Ovary (tissue), 9 donors: ENCODE data around the gene COX19. TPM values are rescaled to one million over a fixed set of nuclear protein-coding genes. Genes with fewer than 3 reads are reported as not detected.

Source experiments
- DNase-seq, 5 donors: peaks; one replicate each; pipeline ENCODE4 v3.0.0-alpha.2; 2019 to 2020
- H3K27ac ChIP-seq, 2 donors: fragments of 200-600 bp; one replicate each; pipeline versions ENCODE4 v1.5.1 to v1.8.0; 2019 to 2022
- H3K27me3 ChIP-seq: fragments of 200-600 bp; one replicate; pipeline ENCODE4 v1.8.0; 2022
- H3K36me3 ChIP-seq: fragments of 200-600 bp; sonication (generic); one replicate; pipeline ENCODE4 v1.5.1; 2019
- H3K4me1 ChIP-seq: one replicate; pipeline ENCODE4 v1.8.1; 2013; ENCODE audit warnings: mild to moderate bottlenecking, moderate library complexity; ENCODE audit not compliant: insufficient read depth
- H3K4me3 ChIP-seq: fragments of 200-600 bp; sonication (generic); one replicate; pipeline ENCODE4 v1.5.1; 2017
- H3K9me3 ChIP-seq, 2 donors: fragments of 200-600 bp in 1 of 2; sonication (generic) in 1 of 2; one replicate each; pipeline versions ENCODE4 v1.5.1 to v1.8.1; 2013 to 2019; ENCODE audit warnings: mild to moderate bottlenecking in 1 of 2, moderate library complexity in 1 of 2
- CTCF ChIP-seq, 3 donors: fragments of 450-650 bp in 2 of 3; fragments of 200-600 bp in 1 of 3; IDR thresholded peaks; one replicate each; pipeline versions ENCODE4 v1.5.1 to v1.8.0; 2016 to 2022; ENCODE audit warnings: antibody characterized with exemption in 3 of 3, mild to moderate bottlenecking in 1 of 3
- EP300 ChIP-seq: sonication (generic); formaldehyde crosslinking; IDR thresholded peaks from one replicate; pipeline ENCODE4 v1.6.1; 2017; ENCODE audit warnings: antibody characterized with exemption
- POLR2A ChIP-seq: fragments of 450-650 bp; IDR thresholded peaks from one replicate; pipeline ENCODE4 v1.6.1; 2017; ENCODE audit warnings: antibody characterized with exemption, mild to moderate bottlenecking, moderate library complexity
- WGBS, 3 donors: extraction: QIAGEN DNeasy Blood & Tissue Kit in 1 of 3; methylation state at CpG; one replicate each; pipeline versions ENCODE4 v1.1.5 to v1.1.7; 2013 to 2017; 5-methylcytosine and 5-hydroxymethylcytosine counted together
- intact Hi-C, 4 donors: fragments of 100-400 bp; cut with DNase I; formaldehyde crosslinking; loops; one replicate each; pipeline versions ENCODE4 v1.11.0 to v1.15.1; 2022 to 2023
- polyA plus RNA-seq, 2 donors: library from polyadenylated mRNA; stranded (reverse); fragments of 200-250 nt in 1 of 2; fragments of 350-450 nt in 1 of 2; fragmentation: Illumina TruSeq in 1 of 2; extraction: RNeasy Lipid Tissue Mini Kit (QIAGEN cat#74804) in 1 of 2; gene quantifications; one replicate each; pipeline ENCODE4 v1.2.3, GENCODE V29; 2013 to 2014
- total RNA-seq, 7 donors: library from RNA; depleted of rRNA in 2 of 7; stranded (reverse); fragments of >200 nt in 2 of 7; fragmentation: NEBNext Ultra II Directional in 3 of 7; extraction: Animal tissue kit (Norgen Biotek cat#: 25700) in 3 of 7; gene quantifications; one replicate each; pipeline versions ENCODE4 v1.1.0 to v1.2.4, GENCODE V29; 2016 to 2023
- donor health status: DM: no; HTN: no; CAD: no; lungs with moderate emphysema.
- donor health status: DM: no; HTN: no; CAD: no.
- donor health status: Bipolar disorder and iron deficiency.
- donor health status: DM: yes; HTN: yes; CAD: no.
- donor health status: DM: no; HTN: no; CAD: no.
- donor health status: DM: yes; HTN: yes; CAD: no.

The COX19 gene
- total and polyA plus RNA-seq, 9 donors = 6.7 to 15.2 (median 10.3) TPM

- no peaks in the 10 kb centered on the region for H3K9me3 ChIP-seq
- DNase-seq = no peak
- intact Hi-C loops = loop anchor here in 1 of 4 donors (10.0 kb wide), 1 partner anchor 179 kb away; no protein-coding TSS in a partner anchor
- no peaks in the 10 kb centered on the region for H3K27me3 ChIP-seq
- TF ChIP-seq CTCF (IDR thresholded peaks at IDR 0.05) = no peak
- TF ChIP-seq POLR2A = no peak
- no peak for TF ChIP-seq EP300
- H3K4me3 ChIP-seq = no peak overlapping the region
- peaks cover 7% of the 10 kb centered on the region for H3K4me1 ChIP-seq
- H3K27ac ChIP-seq = no peak overlapping the region
- WGBS, 3 donors = 89 to 92% (median 89%) methylated on average over 29 to 38 of the region's 38 CpGs
- no peaks in the 10 kb centered on the region for H3K36me3 ChIP-seq
Observed at GRCh38 chr7:996079-996872, 20.9 kb upstream of the COX19 start.

- Histone ChIP-seq H3K27ac (no peak overlapping the region), H3K27me3 (no peaks in the 10 kb centered on the region), H3K9me3 (no peaks in the 10 kb centered on the region), H3K36me3 (no peaks in the 10 kb centered on the region), H3K4me1 (peaks cover 7% of the 10 kb centered on the region), H3K4me3 (no peak overlapping the region)
- TF ChIP-seq CTCF (IDR thresholded peaks at IDR 0.05) (no peak), EP300 (no peak), POLR2A (no peak)
- DNase-seq = no peak
- WGBS, 3 donors = 86 to 92% (median 87%) methylated on average over 13 to 14 of the region's 14 CpGs
- intact Hi-C loops = loop anchor here in 1 of 4 donors (10.0 kb wide), 1 partner anchor 179 kb away; no protein-coding TSS in a partner anchor
Observed at GRCh38 chr7:995571-995970, 20.2 kb upstream of the COX19 start.

- TF ChIP-seq CTCF (IDR thresholded peaks at IDR 0.05) (no peak), POLR2A (no peak), EP300 (no peak)
- intact Hi-C loops = loop anchor here in 3 of 4 donors (5.0 to 10.0 kb wide), 3 partner anchors 73 to 183 kb away; no protein-coding TSS in a partner anchor
- DNase-seq = no peak
- H3K27me3 ChIP-seq = no peaks in the 10 kb centered on the region
- 63 to 74% (median 66%) methylated on average over 28 of the region's 28 CpGs for WGBS, 3 donors
- peaks cover 7% of the 10 kb centered on the region for H3K4me1 ChIP-seq
- H3K9me3 ChIP-seq = no peaks in the 10 kb centered on the region
- no peak overlapping the region for H3K4me3 ChIP-seq
- H3K36me3 ChIP-seq = no peaks in the 10 kb centered on the region
- no peak overlapping the region for H3K27ac ChIP-seq
Observed at GRCh38 chr7:994592-995308, 19.4 kb upstream of the COX19 start.

- peaks cover 14% of the 10 kb centered on the region for H3K4me1 ChIP-seq
- TF ChIP-seq EP300 = no peak
- peak; percentile 99 to 100 (median 100) for TF ChIP-seq CTCF (IDR thresholded peaks at IDR 0.05)
- peak; percentile 35 for TF ChIP-seq POLR2A
Observed at GRCh38 chr7:992709-993607, 17.6 kb upstream of the COX19 start.

More at GRCh38 chr7:992709-993607, 17.6 kb upstream of the COX19 start:
- Histone ChIP-seq H3K36me3 (no peaks in the 10 kb centered on the region), H3K27me3 (no peaks in the 10 kb centered on the region), H3K9me3 (no peaks in the 10 kb centered on the region), H3K4me3 (no peak overlapping the region), H3K27ac (no peak overlapping the region)
- 16 to 18% (median 17%) methylated on average over 30 to 34 of the region's 34 CpGs for WGBS, 3 donors
- DNase-seq = peak; percentile 97 to 99 (median 98)
- intact Hi-C loops = loop anchor here in 3 of 4 donors (1.0 to 10.0 kb wide), 5 partner anchors 72 to 184 kb away; no protein-coding TSS in a partner anchor
